Colonic mucosa (tissue), 4 donors: ENCODE results near the gene NTRK3. TPM values are rescaled to one million over a fixed set of nuclear protein-coding genes. Genes with fewer than 3 reads are reported as not detected.

Source experiments
- DNase-seq: peaks from one replicate; pipeline ENCODE4 v3.0.0-alpha.2; 2020
- H3K27ac ChIP-seq: fragments of 200-600 bp; one replicate; pipeline ENCODE4 v1.8.0; 2021
- H3K27me3 ChIP-seq: fragments of 200-600 bp; one replicate; pipeline ENCODE4 v1.8.0; 2021
- H3K36me3 ChIP-seq: fragments of 200-600 bp; one replicate; pipeline ENCODE4 v1.8.0; 2021
- H3K4me1 ChIP-seq: fragments of 200-600 bp; one replicate; pipeline ENCODE4 v1.8.0; 2021; ENCODE audit warnings: mild to moderate bottlenecking
- H3K4me3 ChIP-seq: fragments of 200-600 bp; one replicate; pipeline ENCODE4 v1.8.0; 2021
- H3K9ac ChIP-seq, 2 donors: one replicate each; pipeline ENCODE4 v1.7.0; 2013; ENCODE audit warnings: control low read depth in 2 of 2, low read depth in 2 of 2, low read length in 2 of 2
- H3K9me3 ChIP-seq: fragments of 200-600 bp; one replicate; pipeline ENCODE4 v1.8.0; 2021
- CTCF ChIP-seq: fragments of 200-600 bp; IDR thresholded peaks from one replicate; pipeline ENCODE4 v1.8.0; 2022; ENCODE audit warnings: antibody characterized with exemption, mild to moderate bottlenecking
- intact Hi-C: fragments of 100-400 bp; cut with DNase I; formaldehyde crosslinking; loops from one replicate; pipeline ENCODE4 v1.14.1; 2022
- total RNA-seq, 2 donors: library from RNA; stranded (reverse); fragmentation: NEBNext Ultra II Directional in 1 of 2; extraction: Animal tissue kit (Norgen Biotek cat#: 25700) in 1 of 2; gene quantifications; one replicate each; pipeline ENCODE4 v1.2.1, GENCODE V29; 2021
- donor health status: healthy.
- donor health status: DM: no; HTN: no; CAD: no.
- donor health status: DM: no; HTN: no; CAD: no.

NTRK3 gene
- total RNA-seq, 2 donors from 2014 or later = 1.2 to 1.5 TPM

GRCh38 chr15:88013111-88013510 lies 243.4 kb downstream of the NTRK3 start:
- Histone ChIP-seq H3K4me1 (no peaks in the 10 kb centered on the region), H3K4me3 (no peak overlapping the region), H3K9ac (no peak overlapping the region), H3K9me3 (no peaks in the 10 kb centered on the region), H3K27me3 (no peaks in the 10 kb centered on the region), H3K27ac (no peak overlapping the region), H3K36me3 (no peaks in the 10 kb centered on the region)
- DNase-seq = no peak
- no peak for TF ChIP-seq CTCF
- intact Hi-C loops = no loop called here

GRCh38 chr15:88012688-88013087 lies 243.9 kb downstream of the NTRK3 start:
- H3K4me1 ChIP-seq = no peaks in the 10 kb centered on the region
- H3K27ac ChIP-seq = no peak overlapping the region
- no peaks in the 10 kb centered on the region for H3K36me3 ChIP-seq
- no peaks in the 10 kb centered on the region for H3K9me3 ChIP-seq
- DNase-seq = no peak
- intact Hi-C loops = no loop called here
- TF ChIP-seq CTCF = no peak
- H3K9ac ChIP-seq = no peak overlapping the region
- H3K4me3 ChIP-seq = no peak overlapping the region
- no peaks in the 10 kb centered on the region for H3K27me3 ChIP-seq

GRCh38 chr15:88012233-88012632 lies 244.3 kb downstream of the NTRK3 start:
- intact Hi-C loops = no loop called here
- Histone ChIP-seq H3K36me3 (no peaks in the 10 kb centered on the region), H3K9me3 (no peaks in the 10 kb centered on the region), H3K4me1 (no peaks in the 10 kb centered on the region), H3K27me3 (no peaks in the 10 kb centered on the region), H3K9ac (no peak overlapping the region), H3K4me3 (no peak overlapping the region), H3K27ac (no peak overlapping the region)
- DNase-seq = no peak
- TF ChIP-seq CTCF = no peak

GRCh38 chr15:88011533-88011932 lies 245.0 kb downstream of the NTRK3 start:
- no peak overlapping the region for H3K4me3 ChIP-seq
- no peak for TF ChIP-seq CTCF
- DNase-seq = no peak
- intact Hi-C loops = no loop called here
- no peaks in the 10 kb centered on the region for H3K36me3 ChIP-seq
- H3K4me1 ChIP-seq = no peaks in the 10 kb centered on the region
- H3K27ac ChIP-seq = no peak overlapping the region
- H3K9ac ChIP-seq = no peak overlapping the region
- no peaks in the 10 kb centered on the region for H3K9me3 ChIP-seq
- H3K27me3 ChIP-seq = no peaks in the 10 kb centered on the region

- H3K27me3 ChIP-seq = no peaks in the 10 kb centered on the region
- intact Hi-C loops = no loop called here
- no peak for DNase-seq
- H3K4me3 ChIP-seq = no peak overlapping the region
- H3K36me3 ChIP-seq = no peaks in the 10 kb centered on the region
- no peaks in the 10 kb centered on the region for H3K4me1 ChIP-seq
- no peaks in the 10 kb centered on the region for H3K9me3 ChIP-seq
- TF ChIP-seq CTCF = no peak
- no peak overlapping the region for H3K27ac ChIP-seq
- no peak overlapping the region for H3K9ac ChIP-seq
These were observed 250.4 kb downstream of the NTRK3 start for GRCh38 chr15:88006146-88006545.

GRCh38 chr15:88004399-88004798 lies 252.1 kb downstream of the NTRK3 start:
- H3K36me3 ChIP-seq = no peaks in the 10 kb centered on the region
- no peak for TF ChIP-seq CTCF
- DNase-seq = no peak
- no peak overlapping the region for H3K4me3 ChIP-seq
- H3K4me1 ChIP-seq = no peaks in the 10 kb centered on the region
- H3K9me3 ChIP-seq = no peaks in the 10 kb centered on the region
- intact Hi-C loops = no loop called here
- H3K27me3 ChIP-seq = no peaks in the 10 kb centered on the region
- no peak overlapping the region for H3K9ac ChIP-seq
- H3K27ac ChIP-seq = no peak overlapping the region
